Astrocyte of the cerebellum (primary cell): ENCODE data around the gene SPANXD.

Experiments used
- DNase-seq: peaks from one replicate; pipeline ENCODE4 v3.0.0-alpha.2; 2011; ENCODE audit warnings: low read depth
- H3K4me3 ChIP-seq: 2 replicates; pipeline ENCODE4 v1.5.1; 2011; ENCODE audit warnings: mild to moderate bottlenecking, low read depth, low read length, moderate library complexity
- CTCF ChIP-seq: IDR thresholded peaks from 2 replicates; pipeline ENCODE4 v1.5.1; 2012; ENCODE audit warnings: low read length, low read depth, moderate library complexity, mild to moderate bottlenecking; ENCODE audit errors: missing control alignments
- in situ Hi-C: cut with HindIII; loops from 2 replicates; pipeline ENCODE4 v1.10.0; 2017; ENCODE audit warnings: low sequenced_read_pairs

The SPANXD gene

GRCh38 chrX:141701072-141701471 is 2.5 kb upstream of the SPANXD start:
- no peak for DNase-seq
- in situ Hi-C loops: no loop called here
- no peak overlapping the region for H3K4me3 ChIP-seq
- no peak for TF ChIP-seq CTCF

GRCh38 chrX:141673946-141674345 is 24.6 kb downstream of the SPANXD start:
- no peak for DNase-seq

GRCh38 chrX:141669689-141670088 is 28.9 kb downstream of the SPANXD start:
- no peak for DNase-seq
- no peak for TF ChIP-seq CTCF
- in situ Hi-C loops: no loop called here
- H3K4me3 ChIP-seq: no peak overlapping the region

More at GRCh38 chrX:141673946-141674345, 24.6 kb downstream of the SPANXD start:
- no peak overlapping the region for H3K4me3 ChIP-seq
- no peak for TF ChIP-seq CTCF
- in situ Hi-C loops: no loop called here

- H3K4me3 ChIP-seq: no peak overlapping the region
- in situ Hi-C loops: no loop called here
- DNase-seq: no peak
- TF ChIP-seq CTCF: no peak
Measured at GRCh38 chrX:141668371-141668770, 30.2 kb downstream of the SPANXD start.

- in situ Hi-C loops: no loop called here
- TF ChIP-seq CTCF: no peak
Measured at GRCh38 chrX:141662781-141663180, 35.8 kb downstream of the SPANXD start.

GRCh38 chrX:141652286-141652685 is 46.3 kb downstream of the SPANXD start:
- TF ChIP-seq CTCF: no peak
- in situ Hi-C loops: no loop called here
- DNase-seq: no peak
- no peak overlapping the region for H3K4me3 ChIP-seq

More at GRCh38 chrX:141662781-141663180, 35.8 kb downstream of the SPANXD start:
- no peak for DNase-seq
- no peak overlapping the region for H3K4me3 ChIP-seq
